Renal pelvis (tissue), 4 donors: Measurements from ENCODE around the gene PTCD3. TPM values are rescaled to one million over a fixed set of nuclear protein-coding genes. Genes with fewer than 3 reads are reported as not detected.
A peak's percentile ranks its signal among the peaks of the same experiment; 100 is the strongest.

Experiments
- DNase-seq: peaks from one replicate; pipeline ENCODE4 v3.0.0-alpha.2; 2013
- polyA plus RNA-seq, 3 donors: library from polyadenylated mRNA; unstranded; fragments of 120-200 nt; gene quantifications; one replicate each; pipeline ENCODE4 v1.2.1, GENCODE V29; 2013; ENCODE audit not compliant: insufficient read length in 3 of 3

PTCD3 gene
- polyA plus RNA-seq, 3 donors: 113 to 145 (median 144) TPM

GRCh38 chr2:86078774-86079545, 27.1 kb upstream of the PTCD3 start:
- DNase-seq: peak; percentile 4

GRCh38 chr2:86079981-86080911, 25.8 kb upstream of the PTCD3 start:
- DNase-seq: peak; percentile 52

- no peak for DNase-seq
Observed at GRCh38 chr2:86081724-86082123, 24.3 kb upstream of the PTCD3 start.

- DNase-seq: no peak
Observed at GRCh38 chr2:86082756-86083155, 23.3 kb upstream of the PTCD3 start.

- DNase-seq: no peak
Observed at GRCh38 chr2:86087936-86088850, 17.8 kb upstream of the PTCD3 start.

- DNase-seq: no peak
Observed at GRCh38 chr2:86094229-86094628, 11.8 kb upstream of the PTCD3 start.

- DNase-seq: no peak
Observed at GRCh38 chr2:86097114-86097896, 8.7 kb upstream of the PTCD3 start.

GRCh38 chr2:86097913-86098312, 8.1 kb upstream of the PTCD3 start:
- no peak for DNase-seq

- DNase-seq: no peak
Observed at GRCh38 chr2:86102157-86102556, 3.9 kb upstream of the PTCD3 start.

GRCh38 chr2:86105252-86105968, 625 bp upstream of the PTCD3 start, which contains the start of gene POLR1A:
Gene POLR1A, minus strand, starts transcription at chr2:86105886. Its CDS starts 110 bp downstream, at chr2:86105776.
- peak; percentile 94 for DNase-seq

GRCh38 chr2:86107031-86107430, 996 bp downstream of the PTCD3 start:
- DNase-seq: no peak

- no peak for DNase-seq
Observed at GRCh38 chr2:86118130-86118529, 12.1 kb downstream of the PTCD3 start.

GRCh38 chr2:86123328-86123925, 17.4 kb downstream of the PTCD3 start:
- DNase-seq: no peak

GRCh38 chr2:86124683-86125082, 18.6 kb downstream of the PTCD3 start:
- no peak for DNase-seq

- no peak for DNase-seq
Observed at GRCh38 chr2:86134709-86135108, 28.7 kb downstream of the PTCD3 start.

- no peak for DNase-seq
Observed at GRCh38 chr2:86135653-86136052, 29.6 kb downstream of the PTCD3 start.

GRCh38 chr2:86136141-86136540, 30.1 kb downstream of the PTCD3 start:
- no peak for DNase-seq

GRCh38 chr2:86138736-86139625, 32.9 kb downstream of the PTCD3 start:
- no peak for DNase-seq

- no peak for DNase-seq
Observed at GRCh38 chr2:86139981-86140380, 33.9 kb downstream of the PTCD3 start.
